HepG2 (cell line): ENCODE data around the gene TGM1. TPM values are rescaled to one million over a fixed set of nuclear protein-coding genes. Genes with fewer than 3 reads are reported as not detected.
A peak's percentile ranks its signal among the peaks of the same experiment; 100 is the strongest.

Experiments used
- BCL3 ChIP-seq: sonication (generic); formaldehyde crosslinking; IDR thresholded peaks from 2 replicates; pipeline ENCODE4 v1.5.1; 2020; ENCODE audit warnings: mild to moderate bottlenecking, missing genetic modification reagents, moderate library complexity
- CSRNP2 ChIP-seq: sonication (generic); formaldehyde crosslinking; conservative IDR thresholded peaks from 2 replicates; pipeline ENCODE4 v1.8.0; 2022; ENCODE audit warnings: low read depth, missing genetic modification reagents
- HNF1B ChIP-seq: sonication (generic); formaldehyde crosslinking; IDR thresholded peaks from 2 replicates; pipeline ENCODE4 v1.5.1; 2020; ENCODE audit warnings: mild to moderate bottlenecking, moderate library complexity, missing genetic modification reagents
- MAF1 ChIP-seq: sonication (generic); formaldehyde crosslinking; IDR thresholded peaks from 2 replicates; pipeline ENCODE4 v1.5.0; 2020; ENCODE audit warnings: missing genetic modification reagents, borderline replicate concordance
- MEIS2 ChIP-seq: sonication (generic); formaldehyde crosslinking; IDR thresholded peaks from 2 replicates; pipeline ENCODE4 v1.9.0; 2021; ENCODE audit warnings: mild to moderate bottlenecking, missing genetic modification reagents
- NBN ChIP-seq: fragments of 450-650 bp; conservative IDR thresholded peaks from 2 replicates; pipeline ENCODE4 v1.6.1; 2017
- NCOR1 ChIP-seq: fragments of 200-600 bp; sonication (generic); IDR thresholded peaks from 2 replicates; pipeline ENCODE4 v1.7.0; 2017; ENCODE audit warnings: antibody characterized with exemption, low read length, borderline replicate concordance
- NR2F6 ChIP-seq, 2 experiments: IDR thresholded peaks; 2 replicates each; pipeline ENCODE4 v1.6.1; 2016; ENCODE audit warnings: antibody characterized with exemption in 1 of 2, mild to moderate bottlenecking in 1 of 2
- PRMT3 ChIP-seq: sonication (generic); formaldehyde crosslinking; IDR thresholded peaks from 2 replicates; pipeline ENCODE4 v1.8.1; 2022; ENCODE audit warnings: low read depth, mild to moderate bottlenecking, moderate library complexity, missing genetic modification reagents, borderline replicate concordance
- RELA ChIP-seq: sonication (generic); formaldehyde crosslinking; IDR thresholded peaks from 2 replicates; pipeline ENCODE4 v1.4.0; 2020; ENCODE audit warnings: missing genetic modification reagents
- RFXANK ChIP-seq: IDR thresholded peaks from 2 replicates; pipeline ENCODE4 v1.6.1; 2016
- TRIM22 ChIP-seq: fragments of 450-650 bp; IDR thresholded peaks from 2 replicates; pipeline ENCODE4 v1.6.1; 2017
- ZNF281 ChIP-seq: sonication (generic); formaldehyde crosslinking; IDR thresholded peaks from 2 replicates; pipeline ENCODE4 v1.4.0; 2020; ENCODE audit warnings: missing genetic modification reagents, borderline replicate concordance
- ZNF343 ChIP-seq: sonication (generic); formaldehyde crosslinking; IDR thresholded peaks from 2 replicates; pipeline ENCODE4 v1.4.0; 2020; ENCODE audit warnings: mild to moderate bottlenecking, missing genetic modification reagents
- ZNF546 ChIP-seq: sonication (generic); formaldehyde crosslinking; conservative IDR thresholded peaks from 2 replicates; pipeline ENCODE4 v1.8.1; 2023; ENCODE audit warnings: mild to moderate bottlenecking, missing genetic modification reagents
- ZNF768 ChIP-seq: sonication (generic); formaldehyde crosslinking; IDR thresholded peaks from 2 replicates; pipeline ENCODE4 v1.4.0; 2020; ENCODE audit warnings: missing genetic modification reagents
- ZNF800 ChIP-seq: sonication (generic); formaldehyde crosslinking; IDR thresholded peaks from 2 replicates; pipeline ENCODE4 v1.4.0; 2020; ENCODE audit warnings: missing genetic modification reagents
- polyA plus RNA-seq, 8 experiments: library from polyadenylated mRNA; depleted of rRNA in 3 of 8; stranded (reverse) in 7 of 8; unstranded in 1 of 8; fragments of >200 nt; fragmentation: Illumina TruSeq in 4 of 8; extraction: Trizol in 4 of 8; gene quantifications; 2 replicates each; pipeline versions ENCODE4 v1.2.1 to v1.2.3, GENCODE V29; 2011 to 2016; ENCODE audit warnings: low read depth in 4 of 8, missing spikeins in 1 of 8, mixed read lengths in 1 of 8; ENCODE audit not compliant: insufficient read depth in 1 of 8
- total RNA-seq, 5 experiments: library from RNA; depleted of rRNA; stranded (reverse); fragments of >200 nt; fragmentation: Illumina TruSeq; extraction: Trizol; gene quantifications; 2 replicates each; pipeline ENCODE4 v1.2.3, GENCODE V29; 2016; ENCODE audit warnings: low read depth in 1 of 5

TGM1 gene
- total and polyA plus RNA-seq, 2 of the 13 experiments (the other 11 are each of a cell fraction or from before 2014, with no cell fraction given) = 3.2 to 10.6 TPM

GRCh38 chr14:24307575-24308341, 44.8 kb upstream of the TGM1 start, which contains the start of gene CIDEB (continued):
- TF ChIP-seq NCOR1 (peak; percentile 100), NR2F6 (IDR thresholded peaks at IDR 0.05) (0 out of 2 replicates have a peak, but pooled peaks have one; percentile 50), NR2F6 (CRISPR knock-in tag; IDR thresholded peaks at IDR 0.05) (peak; percentile 82), RELA (CRISPR knock-in tag) (peak; percentile 59; the same call in 1 of the 2 replicates), PRMT3 (no peak), ZNF546 (CRISPR knock-in tag) (peak; percentile 93), RFXANK (CRISPR knock-in tag) (no peak; the same call in 1 of the 2 replicates), ZNF800 (CRISPR knock-in tag) (peak; percentile 69; the same call in 1 of the 2 replicates), NBN (0 out of 2 replicates have a peak, but pooled peaks have one; percentile 34), MAF1 (CRISPR knock-in tag) (0 out of 2 replicates have a peak, but pooled peaks have one; percentile 57), ZNF343 (CRISPR knock-in tag) (peak; percentile 97), BCL3 (CRISPR knock-in tag) (peak; percentile 78), ZNF768 (CRISPR knock-in tag) (no peak), ZNF281 (CRISPR knock-in tag) (no peak; the same call in 1 of the 2 replicates), MEIS2 (CRISPR knock-in tag) (peak; percentile 80; the same call in 1 of the 2 replicates), TRIM22 (no peak), HNF1B (CRISPR knock-in tag) (peak; percentile 97), CSRNP2 (no peak)
